ENCODE measurements around the gene LGSN. TPM values are rescaled to one million over a fixed set of nuclear protein-coding genes. Genes with fewer than 3 reads are reported as not detected.

The LGSN gene
- total and polyA plus RNA-seq, 4 donors, result 0.03 to 0.33 (median 0.22) TPM

GRCh38 chr6:63263444-63263843 is 56.3 kb downstream of the LGSN start:
- no peak for DNase-seq (ENCODE audit: low spot score)
- no peak overlapping the region for H3K27ac ChIP-seq (ENCODE audit: low read depth in 1 of 2, low read length in 2 of 2)
- 47% methylated on average over 3 of the region's 3 CpGs for WGBS

DNA sequence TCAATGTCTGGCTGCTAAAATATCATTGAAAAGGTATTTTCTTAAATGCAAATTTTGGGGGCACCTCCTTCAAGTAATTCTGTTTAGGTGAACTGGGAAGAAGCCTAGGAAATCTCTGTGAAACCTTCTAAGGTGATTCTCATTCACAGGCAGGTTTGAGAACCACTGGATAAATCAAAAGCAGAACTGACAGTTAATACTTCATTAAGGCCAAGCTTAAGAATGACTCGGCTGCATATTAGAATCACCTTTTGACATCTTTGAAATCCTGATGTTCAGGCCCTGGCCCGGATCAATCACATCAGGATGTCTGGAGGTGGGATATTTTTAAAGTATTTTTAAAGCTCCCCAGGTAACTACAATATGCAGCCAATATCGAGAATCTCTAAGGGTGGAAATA is 58.0 kb downstream of the LGSN start:
- H3K36me3 ChIP-seq (ENCODE audit: control insufficient read depth in 4 of 4, insufficient read depth in 3 of 4, low read depth in 1 of 4, low read length in 3 of 4), result no peaks in the 10 kb centered on the region
- no peaks in the 10 kb centered on the region for H3K27me3 ChIP-seq (ENCODE audit: control insufficient read depth in 4 of 4, insufficient read depth in 4 of 4, low read length in 3 of 4)
- H3K27ac ChIP-seq (ENCODE audit: low read depth in 1 of 2, low read length in 2 of 2), result no peak overlapping the region
- WGBS, result 85% methylated on average over 3 of the region's 3 CpGs
- H3K9ac ChIP-seq (ENCODE audit: low read depth in 1 of 2, low read length in 2 of 2), result no peak overlapping the region
- no peak for TF ChIP-seq RAD21 (IDR thresholded peaks at IDR 0.05)
- TF ChIP-seq, protein P1, sequence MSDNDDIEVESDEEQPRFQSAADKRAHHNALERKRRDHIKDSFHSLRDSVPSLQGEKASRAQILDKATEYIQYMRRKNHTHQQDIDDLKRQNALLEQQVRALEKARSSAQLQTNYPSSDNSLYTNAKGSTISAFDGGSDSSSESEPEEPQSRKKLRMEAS (IDR thresholded peaks at IDR 0.05), result no peak
- TF ChIP-seq, protein P2, sequence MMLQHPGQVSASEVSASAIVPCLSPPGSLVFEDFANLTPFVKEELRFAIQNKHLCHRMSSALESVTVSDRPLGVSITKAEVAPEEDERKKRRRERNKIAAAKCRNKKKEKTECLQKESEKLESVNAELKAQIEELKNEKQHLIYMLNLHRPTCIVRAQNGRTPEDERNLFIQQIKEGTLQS (IDR thresholded peaks at IDR 0.05), result no peak
- TF ChIP-seq TAF1 (conservative IDR thresholded peaks at IDR 0.05), result no peak
- TF ChIP-seq GABPA (IDR thresholded peaks at IDR 0.05 in 1 of 2, conservative IDR thresholded peaks at IDR 0.05 in 1 of 2), result no peak
- TF ChIP-seq REST (IDR thresholded peaks at IDR 0.05), result no peak
- no peak for TF ChIP-seq HNF4A (conservative IDR thresholded peaks at IDR 0.05)
- TF ChIP-seq, protein P3, sequence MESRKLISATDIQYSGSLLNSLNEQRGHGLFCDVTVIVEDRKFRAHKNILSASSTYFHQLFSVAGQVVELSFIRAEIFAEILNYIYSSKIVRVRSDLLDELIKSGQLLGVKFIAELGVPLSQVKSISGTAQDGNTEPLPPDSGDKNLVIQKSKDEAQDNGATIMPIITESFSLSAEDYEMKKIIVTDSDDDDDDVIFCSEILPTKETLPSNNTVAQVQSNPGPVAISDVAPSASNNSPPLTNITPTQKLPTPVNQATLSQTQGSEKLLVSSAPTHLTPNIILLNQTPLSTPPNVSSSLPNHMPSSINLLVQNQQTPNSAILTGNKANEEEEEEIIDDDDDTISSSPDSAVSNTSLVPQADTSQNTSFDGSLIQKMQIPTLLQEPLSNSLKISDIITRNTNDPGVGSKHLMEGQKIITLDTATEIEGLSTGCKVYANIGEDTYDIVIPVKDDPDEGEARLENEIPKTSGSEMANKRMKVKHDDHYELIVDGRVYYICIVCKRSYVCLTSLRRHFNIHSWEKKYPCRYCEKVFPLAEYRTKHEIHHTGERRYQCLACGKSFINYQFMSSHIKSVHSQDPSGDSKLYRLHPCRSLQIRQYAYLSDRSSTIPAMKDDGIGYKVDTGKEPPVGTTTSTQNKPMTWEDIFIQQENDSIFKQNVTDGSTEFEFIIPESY (IDR thresholded peaks at IDR 0.05), result no peak
- no peak for TF ChIP-seq FOXA1 (IDR thresholded peaks at IDR 0.05)
- no peak for TF ChIP-seq EGR1 (IDR thresholded peaks at IDR 0.05; ENCODE audit: low read depth in 2 of 2)
- TF ChIP-seq HNF4G (IDR thresholded peaks at IDR 0.05), result no peak
- TF ChIP-seq JUND (IDR thresholded peaks at IDR 0.05), result no peak
- TF ChIP-seq NR2F2 (IDR thresholded peaks at IDR 0.05), result no peak
- TF ChIP-seq SP1 (IDR thresholded peaks at IDR 0.05), result no peak
- TF ChIP-seq RXRA (IDR thresholded peaks at IDR 0.05), result no peak
- TF ChIP-seq CTCF (IDR thresholded peaks at IDR 0.05; ENCODE audit: low read depth, low read length, missing input control), result no peak
- no peak for TF ChIP-seq YY1 (IDR thresholded peaks at IDR 0.05)
- TF ChIP-seq FOXA2 (IDR thresholded peaks at IDR 0.05), result no peak
- no peak for DNase-seq (ENCODE audit: low spot score)
- H3K9me3 ChIP-seq (ENCODE audit: control insufficient read depth in 4 of 4, low read length in 3 of 4), result no peaks in the 10 kb centered on the region
- H3K4me1 ChIP-seq (ENCODE audit: control insufficient read depth in 4 of 4, insufficient read depth in 4 of 4, low read length in 3 of 4), result no peaks in the 10 kb centered on the region
- no peak overlapping the region for H3K4me3 ChIP-seq (ENCODE audit: low read depth in 1 of 3, low read length in 3 of 3)

More at GRCh38 chr6:63263444-63263843, 56.3 kb downstream of the LGSN start:
- Histone ChIP-seq H3K4me1 (ENCODE audit: control insufficient read depth in 4 of 4, insufficient read depth in 4 of 4, low read length in 3 of 4) (peaks cover 0 to 2% (median 1%) of the 10 kb centered on the region in 4 donors), H3K9ac (ENCODE audit: low read depth in 1 of 2, low read length in 2 of 2) (no peak overlapping the region), H3K4me3 (ENCODE audit: low read depth in 1 of 3, low read length in 3 of 3) (no peak overlapping the region), H3K9me3 (ENCODE audit: control insufficient read depth in 4 of 4, low read length in 3 of 4) (no peaks in the 10 kb centered on the region), H3K27me3 (ENCODE audit: control insufficient read depth in 4 of 4, insufficient read depth in 4 of 4, low read length in 3 of 4) (no peaks in the 10 kb centered on the region), H3K36me3 (ENCODE audit: control insufficient read depth in 4 of 4, insufficient read depth in 3 of 4, low read depth in 1 of 4, low read length in 3 of 4) (no peaks in the 10 kb centered on the region)
- no peak for TF ChIP-seq EGR1 (IDR thresholded peaks at IDR 0.05; ENCODE audit: low read depth in 2 of 2)
- no peak for TF ChIP-seq FOXA1 (IDR thresholded peaks at IDR 0.05)
- TF ChIP-seq JUND (IDR thresholded peaks at IDR 0.05), result no peak
- TF ChIP-seq RAD21 (IDR thresholded peaks at IDR 0.05), result no peak
- TF ChIP-seq, protein P1 (IDR thresholded peaks at IDR 0.05), result no peak
- TF ChIP-seq HNF4A (conservative IDR thresholded peaks at IDR 0.05), result no peak
- TF ChIP-seq GABPA (IDR thresholded peaks at IDR 0.05 in 1 of 2, conservative IDR thresholded peaks at IDR 0.05 in 1 of 2), result no peak
- TF ChIP-seq TAF1 (conservative IDR thresholded peaks at IDR 0.05), result no peak
- TF ChIP-seq FOXA2 (IDR thresholded peaks at IDR 0.05), result no peak
